NCI-H1694 (cell line): ENCODE data around the gene CDKN2B.
"Not testable (repeated sequence)": the region's sequence is repeated elsewhere in the genome, so short reads cannot be mapped to it uniquely, and the experiment has no call there.

Source experiments
- DNase-seq: peaks from one replicate; lab custom pipeline; 2025; lab: John Stamatoyannopoulos, UW

Gene CDKN2B

DNA sequence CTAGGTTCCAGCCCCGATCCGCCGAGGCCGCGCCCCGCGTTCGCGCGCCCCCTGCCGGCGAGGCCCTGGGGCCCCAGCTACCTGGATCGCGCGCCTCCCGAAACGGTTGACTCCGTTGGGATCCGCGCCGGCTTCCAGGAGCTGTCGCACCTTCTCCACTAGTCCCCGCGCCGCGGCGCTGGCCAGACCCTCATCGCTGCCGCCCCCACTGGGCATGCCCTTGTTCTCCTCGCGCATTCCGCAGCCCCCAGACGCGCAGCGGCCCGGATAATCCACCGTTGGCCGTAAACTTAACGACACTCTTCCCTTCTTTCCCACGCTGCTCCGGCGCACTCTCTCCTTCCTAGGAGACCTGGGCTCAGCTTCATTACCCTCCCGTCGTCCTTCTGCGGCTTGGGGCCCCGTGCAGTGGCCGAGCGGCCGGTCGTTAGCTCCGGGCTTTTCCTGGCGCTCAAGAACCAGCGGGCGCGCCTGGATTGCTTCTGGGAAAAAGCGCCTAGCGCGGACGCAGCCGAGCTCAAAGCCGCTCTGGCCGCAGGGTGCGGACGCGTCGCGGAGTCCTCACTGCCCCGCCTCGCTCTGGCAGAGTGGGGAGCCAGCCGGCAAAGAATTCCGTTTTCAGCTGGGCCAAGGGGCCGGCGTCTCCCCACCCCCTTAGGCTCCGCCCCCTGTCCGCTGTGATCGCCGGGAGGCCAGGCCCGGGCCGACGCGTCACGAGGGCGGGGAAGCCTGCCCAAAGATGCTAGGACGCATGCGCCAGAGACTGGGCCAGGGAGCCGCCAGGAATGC is at the start of gene CDKN2B:
TSS of gene CDKN2B (minus strand) at position 589 of the 789 bp plus-strand sequence. CDS start at position 237, 352 bp downstream.
- DNase-seq = peak; percentile 66

DNA sequence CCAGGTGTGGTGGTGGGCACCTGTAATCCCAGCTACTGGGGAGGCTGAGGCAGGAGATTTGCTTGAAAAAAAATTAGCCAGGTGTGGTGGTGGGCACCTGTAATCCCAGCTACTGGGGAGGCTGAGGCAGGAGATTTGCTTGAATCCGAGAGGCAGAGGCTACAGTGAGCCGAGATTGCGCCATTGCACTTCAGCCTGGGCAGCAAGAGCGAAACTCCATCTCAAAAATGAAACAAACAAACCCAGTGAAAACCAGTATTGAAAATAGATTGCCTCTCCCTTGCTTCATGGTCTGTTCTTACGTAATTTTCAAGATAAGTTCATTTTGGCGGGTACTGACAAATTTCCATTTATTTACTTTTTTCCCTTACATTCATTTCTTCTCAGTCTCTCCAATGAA is 48.9 kb upstream of the CDKN2B start:
- DNase-seq = not testable (repeated sequence)

- no peak for DNase-seq
Measured at GRCh38 chr9:22056402-22056801, 47.3 kb upstream of the CDKN2B start.

- no peak for DNase-seq
Measured at GRCh38 chr9:22055090-22055489, 46.0 kb upstream of the CDKN2B start.

DNA sequence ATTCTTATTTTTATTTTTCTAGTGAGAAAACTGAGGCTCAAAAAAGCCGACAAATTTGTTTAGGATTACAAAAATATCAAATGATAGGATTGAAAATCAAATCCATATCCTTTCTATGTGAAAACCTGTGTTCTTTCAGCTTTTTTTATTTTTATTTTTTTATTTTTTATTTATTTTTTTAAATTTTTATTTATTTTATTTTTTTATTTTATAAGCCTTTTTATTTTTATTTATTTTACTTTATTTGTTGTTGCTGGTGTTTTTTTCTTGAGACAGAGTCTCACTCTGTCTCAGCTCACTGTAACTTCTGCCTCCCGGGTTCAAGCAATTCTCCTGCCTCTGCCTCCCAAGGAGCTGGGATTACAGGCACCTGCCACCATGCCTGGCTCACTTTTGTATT is 45.4 kb upstream of the CDKN2B start:
- no peak for DNase-seq

- no peak for DNase-seq
Measured at GRCh38 chr9:22054076-22054475, 45.0 kb upstream of the CDKN2B start.

GRCh38 chr9:22053178-22053577 is 44.1 kb upstream of the CDKN2B start:
- no peak for DNase-seq

GRCh38 chr9:22052376-22052945 is 43.4 kb upstream of the CDKN2B start:
- DNase-seq = no peak

- DNase-seq = no peak
Measured at GRCh38 chr9:22050924-22051323, 41.8 kb upstream of the CDKN2B start.

- no peak for DNase-seq
Measured at GRCh38 chr9:22049411-22049810, 40.3 kb upstream of the CDKN2B start.

- DNase-seq = no peak
Measured at GRCh38 chr9:22047596-22047995, 38.5 kb upstream of the CDKN2B start.

DNA sequence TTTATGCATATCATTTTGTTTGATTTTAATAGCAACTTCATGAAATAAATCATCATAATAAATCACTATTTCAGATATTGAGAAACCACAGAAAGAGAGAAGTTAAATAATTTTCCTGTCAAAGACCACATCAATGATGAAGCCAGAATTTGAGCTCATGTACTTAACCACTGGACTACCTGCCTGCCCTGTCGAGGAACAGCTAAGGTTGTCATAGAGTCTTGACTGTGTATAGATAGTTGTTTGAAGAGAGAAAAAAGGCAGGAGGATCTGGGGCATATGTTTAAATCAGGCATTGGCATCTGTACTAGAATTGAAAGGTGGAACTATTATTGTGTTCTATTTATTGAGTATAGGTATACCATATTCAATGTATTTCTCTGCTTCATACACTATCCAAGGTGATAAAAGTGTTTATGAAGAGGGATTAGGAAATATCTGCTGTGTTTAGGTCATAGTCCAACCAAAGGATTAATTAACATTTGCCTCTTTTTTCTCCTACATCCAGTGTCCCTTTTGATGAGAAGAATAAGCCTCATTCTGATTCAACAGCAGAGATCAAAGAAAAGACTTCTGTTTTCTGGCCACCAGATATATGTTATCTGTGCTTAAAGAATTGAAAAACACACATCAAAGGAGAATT is 37.3 kb upstream of the CDKN2B start:
- no peak for DNase-seq

- no peak for DNase-seq
Measured at GRCh38 chr9:22045423-22045822, 36.3 kb upstream of the CDKN2B start.

DNA sequence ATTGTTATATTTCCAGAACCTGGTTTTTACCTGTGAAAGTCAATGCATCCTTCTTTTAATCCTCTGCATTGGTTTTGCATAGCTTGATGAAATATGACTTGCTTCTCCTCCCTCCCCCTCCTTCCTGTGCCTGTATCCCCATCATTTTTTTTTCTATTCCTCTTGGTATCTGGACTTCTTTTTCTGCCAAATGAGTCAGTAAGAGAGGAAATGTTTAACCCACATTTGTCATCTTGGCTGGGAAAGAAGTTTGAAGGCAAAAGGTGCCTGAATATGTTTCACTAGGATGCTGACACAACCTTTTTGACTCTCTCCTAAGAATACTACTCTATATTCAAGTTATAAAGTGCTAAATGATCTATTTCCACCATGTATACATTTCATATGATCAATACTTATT is 35.5 kb upstream of the CDKN2B start:
- no peak for DNase-seq

DNA sequence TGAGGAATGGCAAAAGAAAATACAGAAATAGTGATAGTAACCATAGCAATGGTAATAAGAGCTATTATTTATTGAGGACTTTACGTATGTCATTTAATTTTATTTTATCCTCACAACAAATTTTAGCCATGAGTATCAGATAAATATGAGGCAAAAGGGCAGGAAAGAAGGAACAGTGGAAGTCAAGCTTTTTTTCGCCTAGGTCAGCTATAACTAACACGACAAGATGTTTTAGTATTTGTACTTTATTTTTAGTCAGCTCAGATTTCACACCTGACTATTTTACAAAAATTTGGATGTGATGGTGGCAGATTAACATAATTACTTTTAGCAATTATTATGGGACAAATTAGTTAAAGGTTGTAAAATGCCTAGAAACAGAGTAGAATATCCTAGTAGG is 34.8 kb upstream of the CDKN2B start:
- no peak for DNase-seq

DNA sequence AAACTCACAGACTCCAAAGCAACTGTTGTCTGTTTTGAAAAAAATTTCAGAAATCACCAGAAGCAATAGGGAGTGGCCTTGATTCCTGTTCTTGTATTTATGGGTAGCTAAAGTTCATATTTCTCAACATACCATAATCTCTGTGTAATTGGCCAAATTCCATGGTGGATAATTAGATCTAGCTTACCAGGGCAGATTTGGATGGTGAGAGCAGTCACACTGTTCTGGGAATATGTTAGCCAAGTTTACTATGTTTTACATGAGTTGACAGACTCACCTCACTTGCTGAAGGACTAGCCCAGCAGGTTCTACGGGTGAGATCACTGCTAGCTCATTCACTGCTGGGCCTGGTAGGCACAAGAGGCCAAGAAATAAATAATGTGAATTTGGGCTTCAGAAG is 32.7 kb upstream of the CDKN2B start:
- DNase-seq = no peak

- no peak for DNase-seq
Measured at GRCh38 chr9:22041344-22041743, 32.2 kb upstream of the CDKN2B start.

DNA sequence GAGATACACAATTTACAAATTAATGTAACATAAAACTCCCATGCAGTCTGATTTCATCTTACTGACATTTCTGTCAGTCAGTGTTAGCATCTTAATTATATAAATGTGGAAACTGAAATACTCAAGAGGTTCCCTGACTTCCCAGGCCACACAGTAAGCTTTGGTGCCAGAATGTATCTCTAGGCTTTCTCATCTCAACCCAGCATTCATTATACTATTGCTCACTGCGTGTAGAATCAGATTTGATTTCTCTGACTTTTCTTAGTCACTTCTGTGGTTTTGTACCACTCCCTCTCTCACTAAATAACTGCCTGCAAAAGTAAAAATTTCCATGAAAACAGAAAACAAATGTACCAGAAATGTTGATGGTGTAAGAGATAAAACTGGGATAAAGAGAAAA is 31.7 kb upstream of the CDKN2B start:
- no peak for DNase-seq

DNA sequence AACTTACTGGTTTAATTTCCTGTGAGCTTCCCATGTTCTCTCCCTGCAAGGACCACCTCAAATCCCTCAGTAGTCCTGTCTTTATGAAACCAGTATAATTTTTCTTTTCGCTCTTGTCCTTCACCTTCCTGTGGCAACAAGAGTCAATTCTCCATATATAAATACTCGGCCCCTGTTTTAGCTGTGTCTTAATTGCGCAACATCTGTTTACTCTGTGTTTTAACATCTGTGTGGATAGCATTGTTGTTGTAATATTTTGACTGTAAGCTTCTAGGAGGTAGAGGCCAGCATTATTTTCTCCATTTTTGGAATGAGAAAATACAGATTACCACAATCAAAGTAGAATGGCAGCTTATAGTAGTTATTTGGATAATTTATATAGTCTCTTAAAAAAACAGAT is 30.2 kb upstream of the CDKN2B start:
- no peak for DNase-seq

GRCh38 chr9:22037954-22038690 is 29.0 kb upstream of the CDKN2B start:
- peak; percentile 8 for DNase-seq

- no peak for DNase-seq
Measured at GRCh38 chr9:22036866-22037626, 27.9 kb upstream of the CDKN2B start.

- no peak for DNase-seq
Measured at GRCh38 chr9:22035591-22036011, 26.5 kb upstream of the CDKN2B start.
